HCT116 (cell line): ENCODE results near the gene DYNLT3.

ENCODE experiments used
- CEBPB ChIP-seq: IDR thresholded peaks from 2 replicates; pipeline ENCODE4 v1.6.1; 2012; ENCODE audit warnings: low read depth
- CTCF ChIP-seq, 3 experiments: fragments of 200-600 bp in 1 of 3; sonication (generic) in 1 of 3; IDR thresholded peaks in 2 of 3; conservative IDR thresholded peaks in 1 of 3; 2 replicates each; pipeline ENCODE4 v1.5.1; 2012 to 2017; ENCODE audit warnings: low read depth in 2 of 3, low read length in 2 of 3, antibody characterized with exemption in 1 of 3, borderline replicate concordance in 1 of 3, control low read depth in 1 of 3, mild to moderate bottlenecking in 1 of 3, mixed read lengths in 1 of 3, mixed run types in 1 of 3, moderate library complexity in 1 of 3; ENCODE audit not compliant: insufficient read depth in 1 of 3
- EZH2 ChIP-seq: fragments of 200-600 bp; sonication (generic); IDR thresholded peaks from 2 replicates; pipeline ENCODE4 v1.6.1; 2017; ENCODE audit warnings: antibody characterized with exemption, mixed run types
- JUND ChIP-seq: IDR thresholded peaks from 2 replicates; pipeline ENCODE4 v1.6.1; 2012
- POLR2A ChIP-seq: IDR thresholded peaks from 2 replicates; pipeline ENCODE4 v1.7.0; 2011; ENCODE audit warnings: borderline replicate concordance; ENCODE audit not compliant: insufficient read depth, insufficient read length; ENCODE audit errors: extremely low read depth
- POLR2AphosphoS5 ChIP-seq: IDR thresholded peaks from 2 replicates; pipeline ENCODE4 v1.6.1; 2011; ENCODE audit warnings: mild to moderate bottlenecking, low read depth, low read length, moderate library complexity
- RAD21 ChIP-seq: IDR thresholded peaks from 2 replicates; pipeline ENCODE4 v1.6.1; 2012; ENCODE audit warnings: low read depth, mild to moderate bottlenecking
- SIN3A ChIP-seq: IDR thresholded peaks from 2 replicates; pipeline ENCODE4 v1.6.1; 2012; ENCODE audit warnings: low read depth
- SP1 ChIP-seq: IDR thresholded peaks from 2 replicates; pipeline ENCODE4 v1.6.1; 2012; ENCODE audit warnings: low read depth

DNA sequence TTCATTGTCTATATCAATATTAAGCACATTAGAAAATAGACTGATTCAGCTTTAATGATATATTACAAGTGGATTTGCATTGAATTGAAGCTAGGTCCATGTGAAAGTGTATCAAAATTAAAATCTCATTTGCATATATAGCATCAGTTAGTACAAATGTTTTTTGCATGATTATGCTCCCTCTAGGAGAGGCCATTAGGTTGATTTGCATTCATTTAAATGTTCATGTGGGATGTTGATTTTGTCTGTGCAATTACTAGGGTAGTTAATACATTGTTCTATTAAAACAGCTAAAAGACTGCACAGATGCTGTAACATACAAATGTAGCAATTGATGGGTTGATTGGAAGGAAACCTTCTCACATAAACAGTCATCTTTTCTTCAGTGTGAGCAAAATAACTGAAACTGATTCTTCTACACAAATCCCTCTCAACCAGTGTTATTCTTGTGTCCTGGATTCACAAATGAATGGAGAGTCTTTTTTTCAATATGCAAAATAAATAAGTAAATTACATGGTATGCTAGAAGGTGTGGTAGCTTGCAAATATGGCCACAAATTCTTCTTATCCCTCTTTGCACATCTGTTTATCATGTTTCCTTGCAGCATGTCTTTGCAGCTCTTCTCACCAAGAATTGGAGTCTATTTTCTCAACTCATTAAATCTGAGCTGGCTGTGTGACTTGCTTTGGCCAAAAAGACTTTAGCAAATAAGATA is 48.6 kb upstream of the DYNLT3 start:
- TF ChIP-seq RAD21, result no peak
- no peak for TF ChIP-seq CTCF (IDR thresholded peaks at IDR 0.05 in 2 of 3, conservative IDR thresholded peaks at IDR 0.05 in 1 of 3; ENCODE audit: borderline replicate concordance in 1 of 3, insufficient read depth in 1 of 3, low read depth in 2 of 3, low read length in 2 of 3)
- TF ChIP-seq SIN3A, result no peak
- TF ChIP-seq CEBPB, result no peak
- no peak for TF ChIP-seq EZH2
- TF ChIP-seq POLR2A, result no peak
- TF ChIP-seq POLR2AphosphoS5, result no peak
- TF ChIP-seq JUND, result no peak
- no peak for TF ChIP-seq SP1
